ENCODE measurements around the gene INPP5A. TPM values are rescaled to one million over a fixed set of nuclear protein-coding genes. Genes with fewer than 3 reads are reported as not detected.
A peak's percentile ranks its signal among the peaks of the same experiment; 100 is the strongest.

The INPP5A gene
- total and polyA plus RNA-seq, 2 donors (not counting 1 experiment from before 2014, with no cell fraction given), result 9.3 to 87.8 TPM

DNA sequence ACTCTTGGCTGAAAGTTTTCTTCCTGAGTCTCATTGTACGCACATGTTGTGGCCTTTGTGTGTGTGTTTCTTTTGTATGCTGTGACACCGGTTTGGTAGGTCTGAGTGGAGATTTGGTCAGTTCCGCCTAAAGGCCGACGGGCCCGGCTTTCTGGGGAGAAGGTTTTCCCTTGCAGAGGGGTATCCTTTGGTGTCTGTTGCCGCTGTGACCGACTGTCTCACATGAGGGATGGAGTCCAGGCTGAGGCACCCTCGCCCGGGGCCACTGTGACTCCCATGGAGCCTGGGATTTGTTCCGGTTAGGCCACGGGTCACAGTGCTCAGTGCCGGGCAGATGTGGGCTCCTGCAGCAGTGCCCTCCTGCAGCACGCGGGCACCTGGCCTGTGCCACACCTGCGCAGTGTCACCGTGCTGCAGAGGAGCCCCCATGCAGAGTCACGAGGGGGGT, 19.4 kb downstream of the INPP5A start:
- CTCF ChIA-PET, result interaction anchor here (1.0 kb wide), 1 partner anchor 14 kb away, joined by 3 read pairs; no protein-coding TSS in a partner anchor
- no peak overlapping the region for H3K4me3 ChIP-seq (ENCODE audit: control extremely low read depth in 1 of 5, extremely low read depth in 1 of 5, insufficient read depth in 1 of 5, low read depth in 2 of 5, low read length in 4 of 5)
- H3K27me3 Mint-ChIP-seq, result no peaks in the 10 kb centered on the region

More for the DNA sequence above, 19.4 kb downstream of the INPP5A start:
- ATAC-seq (ENCODE audit: low read depth), result no peak
- no peak overlapping the region for H3K4me3 Mint-ChIP-seq
- Histone ChIP-seq H3K9me3 (ENCODE audit: control extremely low read depth in 1 of 3, control insufficient read depth in 2 of 3, insufficient read depth in 1 of 3, low read length in 2 of 3) (peaks cover 0 to 4% (median 0%) of the 10 kb centered on the region in 3 donors), H4K20me1 (ENCODE audit: control insufficient read depth, insufficient read depth, low read length, poor library complexity, severe bottlenecking) (peaks cover 19% of the 10 kb centered on the region), H3K9ac (ENCODE audit: low read length) (no peak overlapping the region), H3K4me1 (ENCODE audit: control insufficient read depth in 2 of 2, insufficient read depth in 2 of 2, low read length in 2 of 2) (peaks cover 58 to 65% of the 10 kb centered on the region in 2 donors), H3K27me3 (replicated peaks in 1 of 4; ENCODE audit: control extremely low read depth in 1 of 4, control insufficient read depth in 3 of 4, insufficient read depth in 4 of 4, low read length in 3 of 4) (no peaks in the 10 kb centered on the region), H3K4me2 (replicated peaks; ENCODE audit: low read depth, low read length, poor library complexity, severe bottlenecking) (no peak overlapping the region), H2AFZ (ENCODE audit: insufficient read depth, low read depth, low read length, poor library complexity, severe bottlenecking) (no peak overlapping the region), H3K36me3 (replicated peaks in 1 of 2; ENCODE audit: control extremely low read depth in 1 of 2, control insufficient read depth in 1 of 2, extremely low read depth in 1 of 2, insufficient read depth in 2 of 2, low read length in 1 of 2) (no peaks in the 10 kb centered on the region), H3K27ac (ENCODE audit: low read length in 2 of 2) (peak overlapping the region in 1 of 2 donors; percentile 93), H3K79me2 (ENCODE audit: control insufficient read depth, insufficient read depth, low read length) (peaks cover 99% of the 10 kb centered on the region)
- POLR2A ChIA-PET, result no interaction called here
- no peak overlapping the region for H3K27ac Mint-ChIP-seq
- no peak for DNase-seq
- intact Hi-C loops (cut with micrococcal nuclease), result loop anchor here (5.0 kb wide), 1 partner anchor 75 kb away; no protein-coding TSS in a partner anchor
- H3K9me3 Mint-ChIP-seq (ENCODE audit: insufficient read depth), result no peaks in the 10 kb centered on the region
- H3K4me1 Mint-ChIP-seq, result peaks cover 34% of the 10 kb centered on the region
- WGBS (ENCODE audit: insufficient coverage), result 97% methylated on average over 18 of the region's 18 CpGs
- TF ChIP-seq, protein P1, sequence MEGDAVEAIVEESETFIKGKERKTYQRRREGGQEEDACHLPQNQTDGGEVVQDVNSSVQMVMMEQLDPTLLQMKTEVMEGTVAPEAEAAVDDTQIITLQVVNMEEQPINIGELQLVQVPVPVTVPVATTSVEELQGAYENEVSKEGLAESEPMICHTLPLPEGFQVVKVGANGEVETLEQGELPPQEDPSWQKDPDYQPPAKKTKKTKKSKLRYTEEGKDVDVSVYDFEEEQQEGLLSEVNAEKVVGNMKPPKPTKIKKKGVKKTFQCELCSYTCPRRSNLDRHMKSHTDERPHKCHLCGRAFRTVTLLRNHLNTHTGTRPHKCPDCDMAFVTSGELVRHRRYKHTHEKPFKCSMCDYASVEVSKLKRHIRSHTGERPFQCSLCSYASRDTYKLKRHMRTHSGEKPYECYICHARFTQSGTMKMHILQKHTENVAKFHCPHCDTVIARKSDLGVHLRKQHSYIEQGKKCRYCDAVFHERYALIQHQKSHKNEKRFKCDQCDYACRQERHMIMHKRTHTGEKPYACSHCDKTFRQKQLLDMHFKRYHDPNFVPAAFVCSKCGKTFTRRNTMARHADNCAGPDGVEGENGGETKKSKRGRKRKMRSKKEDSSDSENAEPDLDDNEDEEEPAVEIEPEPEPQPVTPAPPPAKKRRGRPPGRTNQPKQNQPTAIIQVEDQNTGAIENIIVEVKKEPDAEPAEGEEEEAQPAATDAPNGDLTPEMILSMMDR (IDR thresholded peaks at IDR 0.05), result no peak
- TF ChIP-seq EZH2 (IDR thresholded peaks at IDR 0.05; ENCODE audit: borderline replicate concordance, insufficient read depth, low read depth, low read length, poor library complexity, severe bottlenecking), result no peak
